Natural killer cell (primary cell): ENCODE measurements around the gene EMX1. TPM values are rescaled to one million over a fixed set of nuclear protein-coding genes. Genes with fewer than 3 reads are reported as not detected.

Experiments
- ATAC-seq, 3 donors: fragments of 150-1000 bp in 2 of 3; fragments of 200-7000 bp in 1 of 3; cut with Tn5 transposase; 1 replicate in 1 of 3; 2 replicates in 2 of 3; pipeline ENCODE4 v1.10.0; 2021; ENCODE audit warnings: mild to moderate bottlenecking in 2 of 3, moderate library complexity in 2 of 3
- DNase-seq, 2 donors: peaks; one replicate each; pipeline versions ENCODE4 v3.0.0 to v3.0.0-alpha.2; 2013 to 2021; ENCODE audit warnings: mixed read lengths in 1 of 2
- H3K27ac ChIP-seq: one replicate; pipeline ENCODE4 v1.5.1; 2013; ENCODE audit warnings: mild to moderate bottlenecking, low read length
- H3K27me3 ChIP-seq: one replicate; pipeline ENCODE4 v1.6.1; 2013; ENCODE audit warnings: low read length; ENCODE audit not compliant: control insufficient read depth, insufficient read depth
- H3K36me3 ChIP-seq: one replicate; pipeline ENCODE4 v1.6.1; 2013; ENCODE audit warnings: low read length; ENCODE audit not compliant: control insufficient read depth, insufficient read depth
- H3K4me1 ChIP-seq: one replicate; pipeline ENCODE4 v1.6.1; 2013; ENCODE audit warnings: low read length; ENCODE audit not compliant: control insufficient read depth, insufficient read depth
- H3K4me3 ChIP-seq: one replicate; pipeline ENCODE4 v1.5.1; 2013; ENCODE audit warnings: low read length
- H3K9me3 ChIP-seq: one replicate; pipeline ENCODE4 v1.6.1; 2013; ENCODE audit warnings: low read length; ENCODE audit not compliant: control insufficient read depth, insufficient read depth
- H3K27ac Mint-ChIP-seq, 2 donors: one replicate each; pipeline ENCODE4 v1.8.0; 2022; ENCODE audit warnings: mild to moderate bottlenecking in 2 of 2, mixed read lengths in 2 of 2, moderate library complexity in 1 of 2
- H3K27me3 Mint-ChIP-seq, 2 donors: one replicate each; pipeline ENCODE4 v1.8.0; 2022; ENCODE audit warnings: low read depth in 2 of 2, mixed read lengths in 2 of 2
- H3K36me3 Mint-ChIP-seq: one replicate; pipeline ENCODE4 v1.8.0; 2022; ENCODE audit warnings: mixed read lengths
- H3K4me1 Mint-ChIP-seq, 2 donors: one replicate each; pipeline ENCODE4 v1.8.0; 2022; ENCODE audit warnings: mixed read lengths in 2 of 2
- H3K4me3 Mint-ChIP-seq: one replicate; pipeline ENCODE4 v1.8.0; 2022; ENCODE audit warnings: mild to moderate bottlenecking, moderate library complexity, mixed read lengths
- H3K9me3 Mint-ChIP-seq, 2 donors: one replicate each; pipeline ENCODE4 v1.8.0; 2022; ENCODE audit warnings: mixed read lengths in 2 of 2
- CTCF ChIP-seq: fragments of 200-600 bp; IDR thresholded peaks from one replicate; pipeline ENCODE4 v1.8.0; 2022; ENCODE audit warnings: antibody characterized with exemption
- WGBS: methylation state at CpG from one replicate; pipeline ENCODE4 v1.1.7; 2013; ENCODE audit warnings: missing lambda C conversion rate; ENCODE audit not compliant: insufficient coverage; 5-methylcytosine and 5-hydroxymethylcytosine counted together
- intact Hi-C: fragments of 100-400 bp; cut with micrococcal nuclease; formaldehyde crosslinking; loops from one replicate; pipeline ENCODE4 v1.14.2; 2022
- total RNA-seq, 4 donors: library from RNA; stranded (reverse); fragments of 120-200 nt in 1 of 4; gene quantifications; one replicate each; pipeline versions ENCODE4 v1.2.3 to v1.2.4, GENCODE V29; 2013 to 2022

The EMX1 gene
- total RNA-seq, 3 donors from 2014 or later (not counting 1 experiment from before 2014, with no cell fraction given) = not detected

GRCh38 chr2:72983500-72984161 lies 66.3 kb downstream of the EMX1 start:
- DNase-seq = no peak
- 95% methylated on average over 9 of the region's 10 CpGs for WGBS
- no peaks in the 10 kb centered on the region for H3K27me3 Mint-ChIP-seq
- intact Hi-C loops = no loop called here
- no peaks in the 10 kb centered on the region for H3K9me3 ChIP-seq
- no peak overlapping the region for H3K27ac Mint-ChIP-seq
- H3K4me1 ChIP-seq = no peaks in the 10 kb centered on the region
- TF ChIP-seq CTCF = no peak
- H3K4me3 Mint-ChIP-seq = no peak overlapping the region
- H3K9me3 Mint-ChIP-seq = no peaks in the 10 kb centered on the region
- no peaks in the 10 kb centered on the region for H3K36me3 Mint-ChIP-seq
- H3K4me3 ChIP-seq = no peak overlapping the region
- peaks cover 0 to 6% of the 10 kb centered on the region in 2 donors for H3K4me1 Mint-ChIP-seq
- H3K36me3 ChIP-seq = no peaks in the 10 kb centered on the region
- no peak for ATAC-seq
- H3K27ac ChIP-seq = no peak overlapping the region
- H3K27me3 ChIP-seq = no peaks in the 10 kb centered on the region

- Histone ChIP-seq H3K4me3 (no peak overlapping the region), H3K36me3 (no peaks in the 10 kb centered on the region), H3K9me3 (no peaks in the 10 kb centered on the region), H3K27ac (no peak overlapping the region), H3K27me3 (no peaks in the 10 kb centered on the region), H3K4me1 (no peaks in the 10 kb centered on the region)
- intact Hi-C loops = no loop called here
- H3K36me3 Mint-ChIP-seq = no peaks in the 10 kb centered on the region
- peaks cover 0 to 6% of the 10 kb centered on the region in 2 donors for H3K4me1 Mint-ChIP-seq
- DNase-seq (no peak), ATAC-seq (no peak)
- TF ChIP-seq CTCF = no peak
- WGBS = 93% methylated on average over 7 of the region's 7 CpGs
- H3K27ac Mint-ChIP-seq = no peak overlapping the region
- H3K27me3 Mint-ChIP-seq = no peaks in the 10 kb centered on the region
- H3K4me3 Mint-ChIP-seq = no peak overlapping the region
- H3K9me3 Mint-ChIP-seq = no peaks in the 10 kb centered on the region
Observed at GRCh38 chr2:72984172-72984671, 66.9 kb downstream of the EMX1 start.

Other genes with a start within 250 kb of the EMX1 start
- 10 to 100 TPM; 16.6 to 17.2 (median 17.1) TPM for gene EXOC6B, start 91.5 kb upstream of the EMX1 start, total RNA-seq
- 1 to 10 TPM in 1 of 3 donors, under 1 TPM in 2; 0.16 to 1.7 (median 0.34) TPM for gene SPR, start 30.1 kb upstream of the EMX1 start, total RNA-seq
- 10 to 100 TPM; 15.3 to 22.3 (median 19.8) TPM for gene SFXN5, start 154.2 kb downstream of the EMX1 start, total RNA-seq
- gene RAB11FIP5, start 195.4 kb downstream of the EMX1 start, total RNA-seq = 10 to 100 TPM in 2 of 3 donors, 1 to 10 TPM in 1; 4.9 to 15.9 (median 11.2) TPM